ENCODE measurements around the gene NPR1.

DNA sequence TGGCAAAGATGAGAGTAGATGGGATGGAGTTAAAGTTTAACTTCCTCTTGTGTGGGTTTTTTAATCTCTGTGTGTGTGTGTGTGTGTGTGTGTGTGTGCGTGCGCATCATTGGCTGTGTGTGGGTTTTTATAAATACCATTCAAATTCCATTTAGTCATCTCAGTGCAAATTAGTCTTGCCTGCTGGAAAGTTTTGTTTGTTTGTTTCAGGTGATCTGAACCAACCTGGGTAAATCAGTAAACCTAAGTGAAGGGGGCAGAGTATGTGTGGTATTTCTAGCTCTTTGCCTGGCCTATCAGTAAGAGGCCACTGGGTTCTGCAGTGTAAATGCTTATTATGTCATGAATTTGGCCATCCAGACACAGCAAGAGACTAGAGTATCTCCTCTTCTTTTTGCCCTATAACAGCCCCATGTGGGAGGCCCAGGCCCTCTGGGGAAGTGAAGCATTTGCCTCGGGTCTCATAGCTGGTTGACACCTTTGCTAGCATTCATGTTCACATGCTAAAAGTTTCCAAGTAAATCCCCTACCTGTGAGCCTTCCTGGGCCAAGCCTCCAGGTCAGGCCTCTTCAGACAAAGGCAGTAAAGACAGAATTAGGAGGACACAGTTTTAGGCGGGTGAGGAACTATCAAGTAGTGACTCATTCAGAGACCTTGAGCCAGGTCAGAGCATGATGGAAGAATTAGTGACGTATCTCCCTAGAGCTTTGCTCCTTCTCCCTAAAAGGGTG lies 64.1 kb downstream of the NPR1 start:
- TF ChIP-seq, protein P1, sequence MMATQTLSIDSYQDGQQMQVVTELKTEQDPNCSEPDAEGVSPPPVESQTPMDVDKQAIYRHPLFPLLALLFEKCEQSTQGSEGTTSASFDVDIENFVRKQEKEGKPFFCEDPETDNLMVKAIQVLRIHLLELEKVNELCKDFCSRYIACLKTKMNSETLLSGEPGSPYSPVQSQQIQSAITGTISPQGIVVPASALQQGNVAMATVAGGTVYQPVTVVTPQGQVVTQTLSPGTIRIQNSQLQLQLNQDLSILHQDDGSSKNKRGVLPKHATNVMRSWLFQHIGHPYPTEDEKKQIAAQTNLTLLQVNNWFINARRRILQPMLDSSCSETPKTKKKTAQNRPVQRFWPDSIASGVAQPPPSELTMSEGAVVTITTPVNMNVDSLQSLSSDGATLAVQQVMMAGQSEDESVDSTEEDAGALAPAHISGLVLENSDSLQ (IDR thresholded peaks at IDR 0.05): no peak
- TF ChIP-seq HDGF (IDR thresholded peaks at IDR 0.05; ENCODE audit: borderline replicate concordance): no peak
- no peak for TF ChIP-seq LEF1 (IDR thresholded peaks at IDR 0.05; ENCODE audit: borderline replicate concordance)
- no peak for TF ChIP-seq FOXM1 (IDR thresholded peaks at IDR 0.05; ENCODE audit: borderline replicate concordance)
- no peak for TF ChIP-seq FOXK2 (IDR thresholded peaks at IDR 0.05)
- TF ChIP-seq SP1 (IDR thresholded peaks at IDR 0.05): no peak

Data from HEK293T (cell line).